Vagina (tissue), 2 donors: Measurements from ENCODE around the gene SLC9C1.

Source experiments
- POLR2A ChIP-seq, 2 donors: fragments of 450-650 bp; IDR thresholded peaks; one replicate each; pipeline ENCODE4 v1.6.1; 2017; ENCODE audit warnings: antibody characterized with exemption in 2 of 2, mild to moderate bottlenecking in 2 of 2, moderate library complexity in 2 of 2
- POLR2AphosphoS5 ChIP-seq, 2 donors: sonication (generic); formaldehyde crosslinking; IDR thresholded peaks; one replicate each; pipeline ENCODE4 v1.9.0; 2017; ENCODE audit warnings: antibody characterized with exemption in 2 of 2, mild to moderate bottlenecking in 2 of 2, low read depth in 1 of 2; ENCODE audit not compliant: insufficient read depth in 1 of 2
- TF ChIP-seq, protein P1 (sequence below), 3 experiments: fragments of 450-650 bp in 2 of 3; fragments of 200-600 bp in 1 of 3; sonication (generic) in 1 of 3; IDR thresholded peaks; one replicate each; pipeline ENCODE4 v1.5.1; 2017 to 2019; ENCODE audit warnings: antibody characterized with exemption in 3 of 3, mild to moderate bottlenecking in 2 of 3, moderate library complexity in 2 of 3

DNA sequence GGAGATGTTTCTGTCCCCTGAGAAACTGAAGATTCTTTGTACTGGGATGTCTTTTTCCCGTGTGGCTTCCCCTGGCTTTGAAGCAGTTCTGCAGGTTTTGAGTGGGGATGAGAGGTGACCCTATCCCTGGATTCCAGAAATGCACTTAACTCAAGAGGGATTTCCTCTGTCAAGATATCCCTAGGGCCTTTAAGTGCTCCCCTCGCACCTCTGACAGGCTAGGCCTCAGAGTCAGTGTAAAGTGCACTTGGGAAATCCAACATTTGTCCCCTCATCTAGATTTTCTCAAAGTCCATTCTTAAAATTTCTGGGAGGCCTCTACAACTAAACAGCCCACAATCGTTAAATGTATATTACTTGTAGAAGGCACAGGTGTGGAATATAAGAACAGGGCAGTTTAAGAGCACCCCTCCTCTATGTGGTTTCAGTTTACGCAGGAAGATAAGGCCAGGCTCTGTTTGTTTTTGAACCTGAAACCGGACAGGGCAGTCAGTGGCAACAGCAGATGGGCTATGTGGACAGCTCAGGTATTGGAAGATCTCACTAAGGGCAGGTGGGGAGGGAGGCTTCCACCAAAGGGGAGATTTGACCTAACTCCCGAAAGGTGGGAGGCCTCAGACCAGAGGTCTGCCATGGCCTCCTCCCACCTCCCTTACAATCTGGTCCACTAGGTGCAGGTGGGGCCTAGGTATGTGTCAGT is 203.0 kb downstream of the SLC9C1 start:
- TF ChIP-seq, protein P1, sequence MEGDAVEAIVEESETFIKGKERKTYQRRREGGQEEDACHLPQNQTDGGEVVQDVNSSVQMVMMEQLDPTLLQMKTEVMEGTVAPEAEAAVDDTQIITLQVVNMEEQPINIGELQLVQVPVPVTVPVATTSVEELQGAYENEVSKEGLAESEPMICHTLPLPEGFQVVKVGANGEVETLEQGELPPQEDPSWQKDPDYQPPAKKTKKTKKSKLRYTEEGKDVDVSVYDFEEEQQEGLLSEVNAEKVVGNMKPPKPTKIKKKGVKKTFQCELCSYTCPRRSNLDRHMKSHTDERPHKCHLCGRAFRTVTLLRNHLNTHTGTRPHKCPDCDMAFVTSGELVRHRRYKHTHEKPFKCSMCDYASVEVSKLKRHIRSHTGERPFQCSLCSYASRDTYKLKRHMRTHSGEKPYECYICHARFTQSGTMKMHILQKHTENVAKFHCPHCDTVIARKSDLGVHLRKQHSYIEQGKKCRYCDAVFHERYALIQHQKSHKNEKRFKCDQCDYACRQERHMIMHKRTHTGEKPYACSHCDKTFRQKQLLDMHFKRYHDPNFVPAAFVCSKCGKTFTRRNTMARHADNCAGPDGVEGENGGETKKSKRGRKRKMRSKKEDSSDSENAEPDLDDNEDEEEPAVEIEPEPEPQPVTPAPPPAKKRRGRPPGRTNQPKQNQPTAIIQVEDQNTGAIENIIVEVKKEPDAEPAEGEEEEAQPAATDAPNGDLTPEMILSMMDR (IDR thresholded peaks at IDR 0.05): no peak
- no peak for TF ChIP-seq POLR2A (IDR thresholded peaks at IDR 0.05)
- TF ChIP-seq POLR2AphosphoS5 (IDR thresholded peaks at IDR 0.05; ENCODE audit: insufficient read depth in 1 of 2, low read depth in 1 of 2): no peak
